HepG2 (cell line): ENCODE measurements around the gene ZNF345. TPM values are rescaled to one million over a fixed set of nuclear protein-coding genes. Genes with fewer than 3 reads are reported as not detected.

Experiments
- ARNTL ChIP-seq: sonication (generic); formaldehyde crosslinking; IDR thresholded peaks from 2 replicates; pipeline ENCODE4 v1.4.0; 2020; ENCODE audit warnings: mild to moderate bottlenecking, missing genetic modification reagents
- ERF ChIP-seq: IDR thresholded peaks from 2 replicates; pipeline ENCODE4 v1.6.1; 2018; ENCODE audit warnings: missing biosample characterization, missing genetic modification reagents
- FOXA3 ChIP-seq: IDR thresholded peaks from 2 replicates; pipeline ENCODE4 v1.6.1; 2016; ENCODE audit warnings: missing genetic modification reagents, missing compliant biosample characterization
- FOXJ3 ChIP-seq: sonication (generic); formaldehyde crosslinking; IDR thresholded peaks from 2 replicates; pipeline ENCODE4 v1.4.0; 2020; ENCODE audit warnings: missing genetic modification reagents, mild to moderate bottlenecking, borderline replicate concordance
- HDAC1 ChIP-seq: sonication (generic); formaldehyde crosslinking; IDR thresholded peaks from 2 replicates; pipeline ENCODE4 v1.5.1; 2020; ENCODE audit warnings: mild to moderate bottlenecking, missing genetic modification reagents
- IRF2 ChIP-seq: IDR thresholded peaks from 2 replicates; pipeline ENCODE4 v1.6.1; 2018; ENCODE audit warnings: missing genetic modification reagents, missing compliant biosample characterization
- KLF6 ChIP-seq: IDR thresholded peaks from 2 replicates; pipeline ENCODE4 v1.8.0; 2016; ENCODE audit warnings: missing biosample characterization, missing genetic modification reagents
- MEIS2 ChIP-seq: sonication (generic); formaldehyde crosslinking; IDR thresholded peaks from 2 replicates; pipeline ENCODE4 v1.9.0; 2021; ENCODE audit warnings: mild to moderate bottlenecking, missing genetic modification reagents
- MYC ChIP-seq: sonication (generic); formaldehyde crosslinking; IDR thresholded peaks from 2 replicates; pipeline ENCODE4 v1.9.0; 2021; ENCODE audit warnings: missing genetic modification reagents, borderline replicate concordance
- NFE2L2 ChIP-seq: fragments of 150-350 bp; IDR thresholded peaks from 2 replicates; pipeline ENCODE4 v1.6.1; 2014; ENCODE audit warnings: low read length
- PHF20 ChIP-seq: sonication (generic); formaldehyde crosslinking; IDR thresholded peaks from 2 replicates; pipeline ENCODE4 v1.5.0; 2020; ENCODE audit warnings: mild to moderate bottlenecking, missing genetic modification reagents
- PHF8 ChIP-seq: sonication (generic); formaldehyde crosslinking; IDR thresholded peaks from 2 replicates; pipeline ENCODE4 v1.5.0; 2020; ENCODE audit warnings: missing genetic modification reagents
- PITX1 ChIP-seq: sonication (generic); formaldehyde crosslinking; IDR thresholded peaks from 2 replicates; pipeline ENCODE4 v1.5.1; 2020; ENCODE audit warnings: mild to moderate bottlenecking, missing genetic modification reagents
- ZNF317 ChIP-seq: sonication (generic); formaldehyde crosslinking; IDR thresholded peaks from 2 replicates; pipeline ENCODE4 v1.5.0; 2020; ENCODE audit warnings: mild to moderate bottlenecking, missing genetic modification reagents
- ZNF367 ChIP-seq: sonication (generic); formaldehyde crosslinking; IDR thresholded peaks from 2 replicates; pipeline ENCODE4 v1.4.0; 2020; ENCODE audit warnings: missing genetic modification reagents, borderline replicate concordance
- ZNF432 ChIP-seq: sonication (generic); formaldehyde crosslinking; IDR thresholded peaks from 2 replicates; pipeline ENCODE4 v1.5.0; 2020; ENCODE audit warnings: missing genetic modification reagents, mild to moderate bottlenecking, borderline replicate concordance
- ZNF564 ChIP-seq: sonication (generic); formaldehyde crosslinking; IDR thresholded peaks from 2 replicates; pipeline ENCODE4 v1.8.1; 2023; ENCODE audit warnings: mild to moderate bottlenecking, missing genetic modification reagents
- ZNF780A ChIP-seq: sonication (generic); formaldehyde crosslinking; IDR thresholded peaks from 2 replicates; pipeline ENCODE4 v1.8.0; 2022; ENCODE audit warnings: mild to moderate bottlenecking, missing genetic modification reagents, moderate library complexity
- ZNF879 ChIP-seq: sonication (generic); formaldehyde crosslinking; IDR thresholded peaks from 2 replicates; pipeline ENCODE4 v1.8.1; 2023; ENCODE audit warnings: missing genetic modification reagents
- polyA plus RNA-seq, 8 experiments: library from polyadenylated mRNA; depleted of rRNA in 3 of 8; stranded (reverse) in 7 of 8; unstranded in 1 of 8; fragments of >200 nt; fragmentation: Illumina TruSeq in 4 of 8; extraction: Trizol in 4 of 8; gene quantifications; 2 replicates each; pipeline versions ENCODE4 v1.2.1 to v1.2.3, GENCODE V29; 2011 to 2016; ENCODE audit warnings: low read depth in 4 of 8, missing spikeins in 1 of 8, mixed read lengths in 1 of 8; ENCODE audit not compliant: insufficient read depth in 1 of 8
- total RNA-seq, 5 experiments: library from RNA; depleted of rRNA; stranded (reverse); fragments of >200 nt; fragmentation: Illumina TruSeq; extraction: Trizol; gene quantifications; 2 replicates each; pipeline ENCODE4 v1.2.3, GENCODE V29; 2016; ENCODE audit warnings: low read depth in 1 of 5
- TF ChIP-seq, protein P1 (sequence below): sonication (generic); formaldehyde crosslinking; conservative IDR thresholded peaks from 2 replicates; pipeline ENCODE4 v1.8.0; 2022; ENCODE audit warnings: low read depth, missing genetic modification reagents
- TF ChIP-seq, protein P2 (sequence below): sonication (generic); formaldehyde crosslinking; IDR thresholded peaks from 2 replicates; pipeline ENCODE4 v1.4.0; 2020; ENCODE audit warnings: missing genetic modification reagents, borderline replicate concordance
- TF ChIP-seq, protein P3 (sequence below): sonication (generic); formaldehyde crosslinking; IDR thresholded peaks from 2 replicates; pipeline ENCODE4 v1.5.0; 2020; ENCODE audit warnings: mild to moderate bottlenecking, missing genetic modification reagents, borderline replicate concordance
- TF ChIP-seq, protein P4 (sequence below): IDR thresholded peaks from 2 replicates; pipeline ENCODE4 v1.6.1; 2012; ENCODE audit warnings: inconsistent platforms

ZNF345 gene
- total and polyA plus RNA-seq, 2 of the 13 experiments (the other 11 are each of a cell fraction or from before 2014, with no cell fraction given) = 2.6 to 2.9 TPM

DNA sequence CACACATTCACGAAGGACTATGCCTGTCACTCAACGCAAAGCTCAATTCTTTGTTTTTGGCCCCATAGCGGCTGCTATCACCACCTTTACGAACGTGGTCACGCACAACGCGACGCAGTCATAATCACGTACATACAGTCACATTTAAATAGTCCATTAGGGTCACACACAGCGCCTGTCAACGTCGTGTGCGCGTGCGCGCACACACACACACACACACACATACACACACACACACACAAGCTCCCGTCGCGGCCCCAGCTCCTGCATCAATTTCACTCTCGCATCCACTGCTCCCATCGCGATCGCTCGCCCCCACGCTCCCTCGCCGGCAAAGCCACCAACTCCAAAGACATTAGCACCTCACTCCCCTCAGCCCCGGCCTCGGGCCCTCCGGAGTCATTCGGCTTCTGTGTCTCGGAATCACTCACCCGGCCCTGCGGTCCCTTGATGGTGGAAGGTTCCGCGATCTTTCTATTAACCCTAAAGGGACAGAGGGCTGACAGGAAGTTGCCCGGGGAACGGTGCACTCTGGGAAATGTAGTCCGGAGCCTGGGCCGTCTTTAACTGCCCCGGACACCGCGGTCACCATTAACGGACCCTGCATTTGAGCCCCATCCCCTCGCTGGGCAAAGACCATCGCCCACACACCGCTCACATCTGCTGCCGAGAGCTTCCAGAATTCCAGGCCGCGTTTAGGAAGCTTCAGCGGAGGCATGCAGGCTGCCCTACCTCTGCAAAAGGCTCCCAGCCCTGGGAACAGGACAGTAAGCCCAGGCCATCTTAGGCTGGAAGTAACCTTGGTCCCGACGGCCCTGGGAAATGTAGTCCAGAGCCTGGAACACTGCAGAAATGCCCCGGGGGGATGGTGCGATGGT lies 12.5 kb upstream of the ZNF345 start, which contains the start of gene ZNF790 (continued):
- TF ChIP-seq PHF20 (CRISPR knock-in tag) (peak; percentile 81), ZNF879 (CRISPR knock-in tag) (peak; percentile 40; the same call in 1 of the 2 replicates), ARNTL (CRISPR knock-in tag) (no peak), FOXA3 (CRISPR knock-in tag) (peak; percentile 34; the same call in 1 of the 2 replicates), ZNF317 (CRISPR knock-in tag) (peak; percentile 68; the same call in 1 of the 2 replicates), HDAC1 (peak; percentile 62), ZNF432 (no peak), MEIS2 (peak; percentile 55; the same call in 1 of the 2 replicates), ZNF367 (CRISPR knock-in tag) (0 out of 2 replicates have a peak, but pooled peaks have one; percentile 32), MYC (CRISPR knock-in tag) (0 out of 2 replicates have a peak, but pooled peaks have one; percentile 54), FOXJ3 (CRISPR knock-in tag) (peak; percentile 11; the same call in 1 of the 2 replicates), KLF6 (0 out of 2 replicates have a peak, but pooled peaks have one; percentile 44), ZNF780A (CRISPR knock-in tag) (no peak), PHF8 (CRISPR knock-in tag) (peak; percentile 84), PITX1 (CRISPR knock-in tag) (no peak; the same call in 1 of the 2 replicates), ERF (CRISPR knock-in tag) (peak; percentile 55; the same call in 1 of the 2 replicates), NFE2L2 (no peak), ZNF564 (CRISPR knock-in tag) (peak; percentile 82), IRF2 (CRISPR knock-in tag) (peak; percentile 91)
- TF ChIP-seq, protein P1, sequence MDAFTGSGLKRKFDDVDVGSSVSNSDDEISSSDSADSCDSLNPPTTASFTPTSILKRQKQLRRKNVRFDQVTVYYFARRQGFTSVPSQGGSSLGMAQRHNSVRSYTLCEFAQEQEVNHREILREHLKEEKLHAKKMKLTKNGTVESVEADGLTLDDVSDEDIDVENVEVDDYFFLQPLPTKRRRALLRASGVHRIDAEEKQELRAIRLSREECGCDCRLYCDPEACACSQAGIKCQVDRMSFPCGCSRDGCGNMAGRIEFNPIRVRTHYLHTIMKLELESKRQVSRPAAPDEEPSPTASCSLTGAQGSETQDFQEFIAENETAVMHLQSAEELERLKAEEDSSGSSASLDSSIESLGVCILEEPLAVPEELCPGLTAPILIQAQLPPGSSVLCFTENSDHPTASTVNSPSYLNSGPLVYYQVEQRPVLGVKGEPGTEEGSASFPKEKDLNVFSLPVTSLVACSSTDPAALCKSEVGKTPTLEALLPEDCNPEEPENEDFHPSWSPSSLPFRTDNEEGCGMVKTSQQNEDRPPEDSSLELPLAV (CRISPR knock-in tag) = no peak
- TF ChIP-seq, protein P2, sequence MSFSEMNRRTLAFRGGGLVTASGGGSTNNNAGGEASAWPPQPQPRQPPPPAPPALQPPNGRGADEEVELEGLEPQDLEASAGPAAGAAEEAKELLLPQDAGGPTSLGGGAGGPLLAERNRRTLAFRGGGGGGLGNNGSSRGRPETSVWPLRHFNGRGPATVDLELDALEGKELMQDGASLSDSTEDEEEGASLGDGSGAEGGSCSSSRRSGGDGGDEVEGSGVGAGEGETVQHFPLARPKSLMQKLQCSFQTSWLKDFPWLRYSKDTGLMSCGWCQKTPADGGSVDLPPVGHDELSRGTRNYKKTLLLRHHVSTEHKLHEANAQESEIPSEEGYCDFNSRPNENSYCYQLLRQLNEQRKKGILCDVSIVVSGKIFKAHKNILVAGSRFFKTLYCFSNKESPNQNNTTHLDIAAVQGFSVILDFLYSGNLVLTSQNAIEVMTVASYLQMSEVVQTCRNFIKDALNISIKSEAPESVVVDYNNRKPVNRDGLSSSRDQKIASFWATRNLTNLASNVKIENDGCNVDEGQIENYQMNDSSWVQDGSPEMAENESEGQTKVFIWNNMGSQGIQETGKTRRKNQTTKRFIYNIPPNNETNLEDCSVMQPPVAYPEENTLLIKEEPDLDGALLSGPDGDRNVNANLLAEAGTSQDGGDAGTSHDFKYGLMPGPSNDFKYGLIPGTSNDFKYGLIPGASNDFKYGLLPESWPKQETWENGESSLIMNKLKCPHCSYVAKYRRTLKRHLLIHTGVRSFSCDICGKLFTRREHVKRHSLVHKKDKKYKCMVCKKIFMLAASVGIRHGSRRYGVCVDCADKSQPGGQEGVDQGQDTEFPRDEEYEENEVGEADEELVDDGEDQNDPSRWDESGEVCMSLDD (CRISPR knock-in tag) = 0 out of 2 replicates have a peak, but pooled peaks have one; percentile 12
- TF ChIP-seq, protein P3, sequence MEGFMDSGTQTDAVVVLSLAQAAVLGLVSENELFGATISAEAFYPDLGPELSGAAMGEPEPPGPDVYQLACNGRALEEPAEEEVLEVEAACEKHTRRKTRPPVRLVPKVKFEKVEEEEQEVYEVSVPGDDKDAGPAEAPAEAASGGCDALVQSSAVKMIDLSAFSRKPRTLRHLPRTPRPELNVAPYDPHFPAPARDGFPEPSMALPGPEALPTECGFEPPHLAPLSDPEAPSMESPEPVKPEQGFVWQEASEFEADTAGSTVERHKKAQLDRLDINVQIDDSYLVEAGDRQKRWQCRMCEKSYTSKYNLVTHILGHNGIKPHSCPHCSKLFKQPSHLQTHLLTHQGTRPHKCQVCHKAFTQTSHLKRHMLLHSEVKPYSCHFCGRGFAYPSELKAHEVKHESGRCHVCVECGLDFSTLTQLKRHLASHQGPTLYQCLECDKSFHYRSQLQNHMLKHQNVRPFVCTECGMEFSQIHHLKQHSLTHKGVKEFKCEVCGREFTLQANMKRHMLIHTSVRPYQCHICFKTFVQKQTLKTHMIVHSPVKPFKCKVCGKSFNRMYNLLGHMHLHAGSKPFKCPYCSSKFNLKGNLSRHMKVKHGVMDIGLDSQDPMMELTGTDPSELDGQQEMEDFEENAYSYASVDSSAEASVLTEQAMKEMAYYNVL (CRISPR knock-in tag) = peak; percentile 33; the same call in 1 of the 2 replicates
- TF ChIP-seq, protein P4, sequence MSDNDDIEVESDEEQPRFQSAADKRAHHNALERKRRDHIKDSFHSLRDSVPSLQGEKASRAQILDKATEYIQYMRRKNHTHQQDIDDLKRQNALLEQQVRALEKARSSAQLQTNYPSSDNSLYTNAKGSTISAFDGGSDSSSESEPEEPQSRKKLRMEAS = peak; percentile 9; the same call in 1 of the 2 replicates
